ENCODE measurements around the gene SPDYE6. TPM values are rescaled to one million over a fixed set of nuclear protein-coding genes. Genes with fewer than 3 reads are reported as not detected.
A peak's percentile ranks its signal among the peaks of the same experiment; 100 is the strongest.

SPDYE6 gene
- polyA plus RNA-seq, 1 of the 3 experiments (the other 2 are of a cell fraction), result not detected

DNA sequence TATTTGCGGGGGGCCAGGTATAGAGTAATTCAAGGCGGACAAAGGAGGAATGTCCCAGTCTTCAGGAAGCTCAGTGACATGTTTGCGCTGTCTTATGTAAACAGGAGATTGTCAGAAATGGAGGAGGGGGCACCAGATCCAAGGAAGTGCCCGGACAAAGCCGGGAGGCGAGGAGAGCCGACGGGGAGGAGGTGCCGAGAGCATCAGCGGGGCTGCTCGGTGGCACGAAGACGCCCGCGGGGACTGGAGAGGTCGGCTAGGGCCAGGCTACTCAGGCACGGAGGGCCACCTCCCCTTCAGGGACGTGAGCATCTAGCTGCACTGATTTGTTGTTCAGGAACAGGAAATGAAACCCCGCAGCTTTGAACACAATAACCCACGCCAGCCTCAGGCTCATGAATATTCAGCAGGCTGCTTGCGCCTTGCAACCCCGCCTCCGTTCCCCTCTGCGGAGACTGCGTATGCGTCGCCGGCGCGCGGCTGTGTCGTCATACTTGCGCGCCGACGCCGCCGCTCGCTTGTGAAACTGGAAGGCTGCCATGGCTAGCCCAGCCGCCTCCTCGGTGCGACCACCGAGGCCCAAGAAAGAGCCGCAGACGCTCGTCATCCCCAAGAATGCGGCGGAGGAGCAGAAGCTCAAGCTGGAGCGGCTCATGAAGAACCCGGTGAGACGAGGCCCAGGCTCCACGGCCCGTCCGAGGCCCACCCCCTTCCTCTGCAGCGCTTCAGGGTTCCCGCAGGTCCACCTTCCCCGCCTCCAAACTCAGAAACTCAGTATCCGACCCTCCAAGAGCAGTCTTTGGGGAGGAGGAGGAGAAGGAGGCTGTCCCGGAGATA lies 39.8 kb upstream of the SPDYE6 start, which contains the start of gene PRKRIP1:
Gene PRKRIP1, plus strand, starts transcription at position 491 of the 837 bp plus-strand sequence. Its CDS starts 49 bp downstream, at position 540.
- peaks cover 24 to 42% of the 10 kb centered on the region in 2 experiments for H3K36me3 ChIP-seq (replicated peaks in 1 of 2; ENCODE audit: control insufficient read depth in 1 of 2, insufficient read depth in 2 of 2, low read length in 1 of 2)
- H3K9me2 ChIP-seq, result no peaks in the 10 kb centered on the region
- peaks cover 33% of the 10 kb centered on the region for H3F3A ChIP-seq (replicated peaks; ENCODE audit: insufficient read depth)
- H3K27me3 ChIP-seq (ENCODE audit: insufficient read depth), result no peaks in the 10 kb centered on the region
- ChIA-PET CTCF (interaction anchor here (0.6 to 18.3 kb wide), 13 partner anchors 9 to 854 kb away, joined by 3 to 421 read pairs (median 3); partner anchors contain the start of gene SH2B2), POLR2A (interaction anchor here (1.0 to 2.8 kb wide), 10 partner anchors 8 to 111 kb away, joined by 3 to 19 read pairs (median 4); partner anchors contain the start of gene SH2B2)
- no peaks in the 10 kb centered on the region for H3K9me3 ChIP-seq
- H3K79me2 ChIP-seq (ENCODE audit: insufficient read depth), result peaks cover 34% of the 10 kb centered on the region
- peaks cover 0 to 7% of the 10 kb centered on the region in 2 experiments; a peak in 2 of 4 replicates for H3K4me1 ChIP-seq (ENCODE audit: control insufficient read depth in 1 of 2, insufficient read depth in 2 of 2, low read depth in 1 of 2, low read length in 1 of 2)
- peak within 1 kb of the TSS; percentile 94 for H2AFZ ChIP-seq (ENCODE audit: low read depth)
- peak; percentile 95 for DNase-seq
- peak within 1 kb of the TSS; percentile 67 to 97 for H3K4me3 ChIP-seq (ENCODE audit: low read depth in 2 of 2, low read length in 1 of 2)
- peak within 1 kb of the TSS; percentile 86 for H3K4me2 ChIP-seq
- H4K20me1 ChIP-seq (ENCODE audit: insufficient read depth), result no peaks in the 10 kb centered on the region
- H3K27ac ChIP-seq (ENCODE audit: low read depth in 2 of 2, low read length in 1 of 2), result peak within 1 kb of the TSS; percentile 80 to 88
- H3K9ac ChIP-seq, result peak within 1 kb of the TSS; percentile 94
- WGBS (ENCODE audit: low lambda C conversion rate), result under 1% methylated on average over 46 of the region's 59 CpGs
- TF ChIP-seq TEAD4 (IDR thresholded peaks at IDR 0.05; ENCODE audit: borderline replicate concordance, insufficient read depth) (0 out of 2 replicates have a peak, but pooled peaks have one; percentile 35), FOXJ3 (CRISPR knock-in tag; IDR thresholded peaks at IDR 0.05) (no peak), GABPA (IDR thresholded peaks at IDR 0.05; ENCODE audit: low read depth) (peak; percentile 60), NFIC (IDR thresholded peaks at IDR 0.05; ENCODE audit: borderline replicate concordance) (peak; percentile 75), RAD21 (IDR thresholded peaks at IDR 0.05; ENCODE audit: low read length) (no peak), EP300 (IDR thresholded peaks at IDR 0.05; ENCODE audit: borderline replicate concordance in 1 of 2, low read depth in 1 of 2, low read length in 1 of 2) (no peak), MEF2A (IDR thresholded peaks at IDR 0.05; ENCODE audit: borderline replicate concordance, low read depth) (no peak), GATA2 (CRISPR knock-in tag; IDR thresholded peaks at IDR 0.05) (no peak), TAF1 (IDR thresholded peaks at IDR 0.05; ENCODE audit: borderline replicate concordance, low read depth, low read length) (peak; percentile 66; the same call in 1 of the 2 replicates), SMC3 (IDR thresholded peaks at IDR 0.05; ENCODE audit: low read depth, low read length) (no peak), FOXM1 (IDR thresholded peaks at IDR 0.05; ENCODE audit: low read depth) (no peak), MXI1 (IDR thresholded peaks at IDR 0.05; ENCODE audit: low read depth, low read length) (peak; percentile 93), EZH2phosphoT487 (IDR thresholded peaks at IDR 0.05; ENCODE audit: borderline replicate concordance, low read depth) (no peak), RXRA (IDR thresholded peaks at IDR 0.05; ENCODE audit: borderline replicate concordance, low read depth) (no peak), TCF12 (IDR thresholded peaks at IDR 0.05) (peak; percentile 33; the same call in 1 of the 2 replicates), NRF1 (IDR thresholded peaks at IDR 0.05; ENCODE audit: low read depth, low read length) (0 out of 2 replicates have a peak, but pooled peaks have one; percentile 27), ELF1 (IDR thresholded peaks at IDR 0.05) (peak; percentile 77), RFX5 (IDR thresholded peaks at IDR 0.05; ENCODE audit: low read length) (no peak), SIN3A (IDR thresholded peaks at IDR 0.05; ENCODE audit: borderline replicate concordance, low read depth, low read length) (0 out of 2 replicates have a peak, but pooled peaks have one; percentile 45), POLR2AphosphoS5 (IDR thresholded peaks at IDR 0.05; ENCODE audit: low read depth, low read length) (peak; percentile 98), YY1 (IDR thresholded peaks at IDR 0.05; ENCODE audit: low read depth) (0 out of 2 replicates have a peak, but pooled peaks have one; percentile 2)
- TF ChIP-seq, protein P1, sequence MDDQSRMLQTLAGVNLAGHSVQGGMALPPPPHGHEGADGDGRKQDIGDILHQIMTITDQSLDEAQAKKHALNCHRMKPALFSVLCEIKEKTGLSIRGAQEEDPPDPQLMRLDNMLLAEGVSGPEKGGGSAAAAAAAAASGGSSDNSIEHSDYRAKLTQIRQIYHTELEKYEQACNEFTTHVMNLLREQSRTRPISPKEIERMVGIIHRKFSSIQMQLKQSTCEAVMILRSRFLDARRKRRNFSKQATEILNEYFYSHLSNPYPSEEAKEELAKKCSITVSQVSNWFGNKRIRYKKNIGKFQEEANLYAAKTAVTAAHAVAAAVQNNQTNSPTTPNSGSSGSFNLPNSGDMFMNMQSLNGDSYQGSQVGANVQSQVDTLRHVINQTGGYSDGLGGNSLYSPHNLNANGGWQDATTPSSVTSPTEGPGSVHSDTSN (IDR thresholded peaks at IDR 0.05), result peak; percentile 51; the same call in 1 of the 2 replicates
- TF ChIP-seq, protein P2, sequence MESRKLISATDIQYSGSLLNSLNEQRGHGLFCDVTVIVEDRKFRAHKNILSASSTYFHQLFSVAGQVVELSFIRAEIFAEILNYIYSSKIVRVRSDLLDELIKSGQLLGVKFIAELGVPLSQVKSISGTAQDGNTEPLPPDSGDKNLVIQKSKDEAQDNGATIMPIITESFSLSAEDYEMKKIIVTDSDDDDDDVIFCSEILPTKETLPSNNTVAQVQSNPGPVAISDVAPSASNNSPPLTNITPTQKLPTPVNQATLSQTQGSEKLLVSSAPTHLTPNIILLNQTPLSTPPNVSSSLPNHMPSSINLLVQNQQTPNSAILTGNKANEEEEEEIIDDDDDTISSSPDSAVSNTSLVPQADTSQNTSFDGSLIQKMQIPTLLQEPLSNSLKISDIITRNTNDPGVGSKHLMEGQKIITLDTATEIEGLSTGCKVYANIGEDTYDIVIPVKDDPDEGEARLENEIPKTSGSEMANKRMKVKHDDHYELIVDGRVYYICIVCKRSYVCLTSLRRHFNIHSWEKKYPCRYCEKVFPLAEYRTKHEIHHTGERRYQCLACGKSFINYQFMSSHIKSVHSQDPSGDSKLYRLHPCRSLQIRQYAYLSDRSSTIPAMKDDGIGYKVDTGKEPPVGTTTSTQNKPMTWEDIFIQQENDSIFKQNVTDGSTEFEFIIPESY (IDR thresholded peaks at IDR 0.05; ENCODE audit: borderline replicate concordance, low read depth), result peak; percentile 51; the same call in 1 of the 2 replicates
- TF ChIP-seq, protein P3, sequence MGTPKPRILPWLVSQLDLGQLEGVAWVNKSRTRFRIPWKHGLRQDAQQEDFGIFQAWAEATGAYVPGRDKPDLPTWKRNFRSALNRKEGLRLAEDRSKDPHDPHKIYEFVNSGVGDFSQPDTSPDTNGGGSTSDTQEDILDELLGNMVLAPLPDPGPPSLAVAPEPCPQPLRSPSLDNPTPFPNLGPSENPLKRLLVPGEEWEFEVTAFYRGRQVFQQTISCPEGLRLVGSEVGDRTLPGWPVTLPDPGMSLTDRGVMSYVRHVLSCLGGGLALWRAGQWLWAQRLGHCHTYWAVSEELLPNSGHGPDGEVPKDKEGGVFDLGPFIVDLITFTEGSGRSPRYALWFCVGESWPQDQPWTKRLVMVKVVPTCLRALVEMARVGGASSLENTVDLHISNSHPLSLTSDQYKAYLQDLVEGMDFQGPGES (IDR thresholded peaks at IDR 0.05; ENCODE audit: low read depth, low read length), result no peak
- TF ChIP-seq, protein P4, sequence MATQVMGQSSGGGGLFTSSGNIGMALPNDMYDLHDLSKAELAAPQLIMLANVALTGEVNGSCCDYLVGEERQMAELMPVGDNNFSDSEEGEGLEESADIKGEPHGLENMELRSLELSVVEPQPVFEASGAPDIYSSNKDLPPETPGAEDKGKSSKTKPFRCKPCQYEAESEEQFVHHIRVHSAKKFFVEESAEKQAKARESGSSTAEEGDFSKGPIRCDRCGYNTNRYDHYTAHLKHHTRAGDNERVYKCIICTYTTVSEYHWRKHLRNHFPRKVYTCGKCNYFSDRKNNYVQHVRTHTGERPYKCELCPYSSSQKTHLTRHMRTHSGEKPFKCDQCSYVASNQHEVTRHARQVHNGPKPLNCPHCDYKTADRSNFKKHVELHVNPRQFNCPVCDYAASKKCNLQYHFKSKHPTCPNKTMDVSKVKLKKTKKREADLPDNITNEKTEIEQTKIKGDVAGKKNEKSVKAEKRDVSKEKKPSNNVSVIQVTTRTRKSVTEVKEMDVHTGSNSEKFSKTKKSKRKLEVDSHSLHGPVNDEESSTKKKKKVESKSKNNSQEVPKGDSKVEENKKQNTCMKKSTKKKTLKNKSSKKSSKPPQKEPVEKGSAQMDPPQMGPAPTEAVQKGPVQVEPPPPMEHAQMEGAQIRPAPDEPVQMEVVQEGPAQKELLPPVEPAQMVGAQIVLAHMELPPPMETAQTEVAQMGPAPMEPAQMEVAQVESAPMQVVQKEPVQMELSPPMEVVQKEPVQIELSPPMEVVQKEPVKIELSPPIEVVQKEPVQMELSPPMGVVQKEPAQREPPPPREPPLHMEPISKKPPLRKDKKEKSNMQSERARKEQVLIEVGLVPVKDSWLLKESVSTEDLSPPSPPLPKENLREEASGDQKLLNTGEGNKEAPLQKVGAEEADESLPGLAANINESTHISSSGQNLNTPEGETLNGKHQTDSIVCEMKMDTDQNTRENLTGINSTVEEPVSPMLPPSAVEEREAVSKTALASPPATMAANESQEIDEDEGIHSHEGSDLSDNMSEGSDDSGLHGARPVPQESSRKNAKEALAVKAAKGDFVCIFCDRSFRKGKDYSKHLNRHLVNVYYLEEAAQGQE (IDR thresholded peaks at IDR 0.05; ENCODE audit: low read depth, low read length), result 0 out of 2 replicates have a peak, but pooled peaks have one; percentile 2

Data from SK-N-SH (cell line).